M059J (cell line): ENCODE measurements around the gene AMIGO1. TPM values are rescaled to one million over a fixed set of nuclear protein-coding genes. Genes with fewer than 3 reads are reported as not detected.

ENCODE experiments used
- DNase-seq: peaks from one replicate; pipeline ENCODE4 v3.0.0-alpha.2; 2012; ENCODE audit warnings: low read depth
- total RNA-seq: library from RNA; depleted of rRNA; stranded (reverse); fragments of >200 nt; shearing (Covaris generic); gene quantifications from 2 replicates; pipeline ENCODE4 v1.2.3, GENCODE V29; 2014

AMIGO1 gene
- total RNA-seq, 1 experiment from 2014 or later = 2.4 TPM

- no peak for DNase-seq
These were observed 7.1 kb downstream of the AMIGO1 start for GRCh38 chr1:109502364-109502851.

GRCh38 chr1:109501644-109502363, 7.7 kb downstream of the AMIGO1 start:
- DNase-seq = no peak

- DNase-seq = no peak
These were observed 8.6 kb downstream of the AMIGO1 start for GRCh38 chr1:109500941-109501381.

GRCh38 chr1:109499661-109500536, 9.6 kb downstream of the AMIGO1 start:
- DNase-seq = peak; percentile 41

- DNase-seq = no peak
These were observed 10.4 kb downstream of the AMIGO1 start for GRCh38 chr1:109499081-109499480.

- DNase-seq = peak; percentile 33
These were observed 11.2 kb downstream of the AMIGO1 start for GRCh38 chr1:109498161-109498801.

GRCh38 chr1:109497449-109498160, 11.9 kb downstream of the AMIGO1 start:
- DNase-seq = no peak

GRCh38 chr1:109495738-109496137, 13.8 kb downstream of the AMIGO1 start:
- DNase-seq = no peak

GRCh38 chr1:109493805-109494539, 15.6 kb downstream of the AMIGO1 start, which contains the start of gene CYB561D1:
Gene CYB561D1, plus strand, starts transcription at chr1:109494094. Its CDS starts 46 bp downstream, at chr1:109494140.
- DNase-seq = peak; percentile 80

- DNase-seq = no peak
These were observed 16.3 kb downstream of the AMIGO1 start for GRCh38 chr1:109493227-109493626.

GRCh38 chr1:109492779-109493178, 16.7 kb downstream of the AMIGO1 start:
- no peak for DNase-seq

- no peak for DNase-seq
These were observed 18.2 kb downstream of the AMIGO1 start for GRCh38 chr1:109491372-109491771.

GRCh38 chr1:109490934-109491302, 18.6 kb downstream of the AMIGO1 start:
- DNase-seq = no peak

- DNase-seq = peak; percentile 65
These were observed 19.2 kb downstream of the AMIGO1 start for GRCh38 chr1:109490029-109490933.

GRCh38 chr1:109488696-109489095, 20.8 kb downstream of the AMIGO1 start:
- DNase-seq = no peak

GRCh38 chr1:109488201-109488600, 21.3 kb downstream of the AMIGO1 start:
- DNase-seq = no peak

GRCh38 chr1:109487261-109487660, 22.3 kb downstream of the AMIGO1 start:
- DNase-seq = no peak

GRCh38 chr1:109485001-109485400, 24.5 kb downstream of the AMIGO1 start:
- no peak for DNase-seq

- DNase-seq = no peak
These were observed 25.0 kb downstream of the AMIGO1 start for GRCh38 chr1:109484519-109484975.
